Naive B cell (primary cell): ENCODE results near the gene VMAC. TPM values are rescaled to one million over a fixed set of nuclear protein-coding genes. Genes with fewer than 3 reads are reported as not detected.

Experiments used
- ATAC-seq, 2 donors: fragments of 150-1000 bp; cut with Tn5 transposase; 2 replicates each; pipeline ENCODE4 v1.10.0; 2021; ENCODE audit warnings: low read depth in 2 of 2, mild to moderate bottlenecking in 2 of 2, moderate library complexity in 2 of 2
- DNase-seq: peaks from one replicate; pipeline ENCODE4 v3.0.0; 2022
- H3K27ac Mint-ChIP-seq, 6 donors: one replicate each; pipeline ENCODE4 v1.8.0; 2020 to 2022; ENCODE audit warnings: mild to moderate bottlenecking in 6 of 6, mixed read lengths in 6 of 6, moderate library complexity in 5 of 6, inconsistent platforms in 2 of 6
- H3K27me3 Mint-ChIP-seq, 3 donors: one replicate each; pipeline ENCODE4 v1.8.0; 2021 to 2022; ENCODE audit warnings: mixed read lengths in 3 of 3, mild to moderate bottlenecking in 1 of 3
- H3K36me3 Mint-ChIP-seq, 2 donors: one replicate each; pipeline ENCODE4 v1.8.0; 2020 to 2022; ENCODE audit warnings: mixed read lengths in 2 of 2, inconsistent platforms in 1 of 2, mild to moderate bottlenecking in 1 of 2
- H3K4me1 Mint-ChIP-seq, 3 donors: one replicate each; pipeline ENCODE4 v1.8.0; 2020 to 2022; ENCODE audit warnings: mixed read lengths in 3 of 3, inconsistent platforms in 1 of 3, mild to moderate bottlenecking in 1 of 3, moderate library complexity in 1 of 3
- H3K4me3 Mint-ChIP-seq, 8 donors: one replicate each; pipeline ENCODE4 v1.8.0; 2020 to 2022; ENCODE audit warnings: mild to moderate bottlenecking in 8 of 8, mixed read lengths in 8 of 8, moderate library complexity in 8 of 8, inconsistent platforms in 2 of 8
- H3K9me3 Mint-ChIP-seq, 7 donors: one replicate each; pipeline ENCODE4 v1.8.0; 2020 to 2022; ENCODE audit warnings: mixed read lengths in 7 of 7, mild to moderate bottlenecking in 5 of 7, inconsistent platforms in 2 of 7, moderate library complexity in 1 of 7
- polyA plus RNA-seq, 6 donors: library from polyadenylated mRNA; unstranded; fragments of 300-500 nt; fragmentation: Illumina TruSeq; gene quantifications; one replicate each; pipeline ENCODE4 v1.2.3, GENCODE V29; 2021; ENCODE audit warnings: low read depth in 6 of 6

VMAC gene
- polyA plus RNA-seq, 6 donors from 2014 or later = 5.1 to 6.8 (median 5.9) TPM

DNA sequence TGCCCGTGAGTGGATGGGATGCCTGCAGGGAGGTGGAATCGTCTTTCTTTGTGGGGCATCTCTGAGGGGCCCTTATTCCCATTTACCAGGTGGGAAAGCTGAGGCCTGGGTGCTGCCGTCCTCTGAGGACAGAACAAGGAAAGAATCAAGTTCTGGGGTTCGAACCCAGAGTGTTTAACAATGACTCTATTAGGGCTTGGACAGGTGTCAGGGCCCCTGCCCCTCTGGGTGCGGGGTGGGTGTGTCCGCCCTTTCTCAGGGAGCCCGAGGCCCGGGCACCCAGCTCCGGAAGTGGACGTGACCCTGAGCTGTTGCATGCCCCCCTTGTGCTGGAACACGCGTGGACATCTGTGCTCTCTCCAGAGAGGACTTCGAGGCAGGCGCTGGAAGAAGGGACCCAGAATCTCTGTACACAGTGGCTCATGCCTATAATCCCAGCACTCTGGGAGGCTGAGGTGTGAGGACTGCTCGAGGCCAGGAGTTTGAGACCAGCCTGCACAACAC lies 11.8 kb upstream of the VMAC start:
- ATAC-seq (no peak), DNase-seq (no peak)
- no peak overlapping the region for H3K27ac Mint-ChIP-seq
- peaks cover 6 to 20% (median 11%) of the 10 kb centered on the region in 3 donors for H3K27me3 Mint-ChIP-seq
- peaks cover 0 to 8% of the 10 kb centered on the region in 2 donors for H3K36me3 Mint-ChIP-seq
- peaks cover 0 to 4% (median under 1%) of the 10 kb centered on the region in 3 donors for H3K4me1 Mint-ChIP-seq
- no peak overlapping the region for H3K4me3 Mint-ChIP-seq
- H3K9me3 Mint-ChIP-seq = no peaks in the 10 kb centered on the region

DNA sequence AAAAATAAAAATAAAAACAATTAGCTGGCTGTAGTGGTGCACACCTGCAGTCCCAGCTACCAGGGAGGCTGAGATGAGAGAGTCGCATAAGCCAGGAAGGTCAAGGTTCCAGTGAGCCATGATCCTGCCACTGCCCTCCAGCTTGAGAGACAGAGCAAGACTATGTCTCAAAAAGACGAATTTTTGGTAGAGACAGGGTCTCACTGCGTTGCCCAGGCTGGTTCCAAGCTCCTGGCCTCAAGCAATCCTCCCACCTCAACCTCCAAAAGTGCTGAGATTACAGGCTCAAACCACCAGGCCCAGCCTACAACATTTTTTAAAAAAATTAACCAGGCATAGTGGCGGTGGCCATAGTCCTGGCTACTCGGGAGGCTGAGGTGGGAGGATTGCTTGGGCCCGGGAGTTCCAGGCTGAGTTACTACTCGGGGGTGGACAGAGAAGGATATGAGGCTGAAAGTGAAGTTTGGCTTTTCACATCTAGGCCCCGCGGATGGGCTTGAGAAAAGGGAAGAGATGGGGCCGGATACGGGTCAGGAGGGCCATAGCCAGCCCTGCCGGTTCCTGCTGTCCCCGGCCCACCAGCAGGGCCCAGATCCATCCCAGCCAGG lies 11.3 kb upstream of the VMAC start:
- H3K4me3 Mint-ChIP-seq = peak overlapping the region in 1 of 8 donors; percentile 53
- DNase-seq = no peak
- no peak overlapping the region for H3K27ac Mint-ChIP-seq
- no peaks in the 10 kb centered on the region for H3K9me3 Mint-ChIP-seq
- ATAC-seq = no peak
- peaks cover 0 to 8% of the 10 kb centered on the region in 2 donors for H3K36me3 Mint-ChIP-seq
- H3K27me3 Mint-ChIP-seq = peaks cover 6 to 14% (median 11%) of the 10 kb centered on the region in 3 donors
- peaks cover 3 to 6% (median 4%) of the 10 kb centered on the region in 3 donors for H3K4me1 Mint-ChIP-seq

DNA sequence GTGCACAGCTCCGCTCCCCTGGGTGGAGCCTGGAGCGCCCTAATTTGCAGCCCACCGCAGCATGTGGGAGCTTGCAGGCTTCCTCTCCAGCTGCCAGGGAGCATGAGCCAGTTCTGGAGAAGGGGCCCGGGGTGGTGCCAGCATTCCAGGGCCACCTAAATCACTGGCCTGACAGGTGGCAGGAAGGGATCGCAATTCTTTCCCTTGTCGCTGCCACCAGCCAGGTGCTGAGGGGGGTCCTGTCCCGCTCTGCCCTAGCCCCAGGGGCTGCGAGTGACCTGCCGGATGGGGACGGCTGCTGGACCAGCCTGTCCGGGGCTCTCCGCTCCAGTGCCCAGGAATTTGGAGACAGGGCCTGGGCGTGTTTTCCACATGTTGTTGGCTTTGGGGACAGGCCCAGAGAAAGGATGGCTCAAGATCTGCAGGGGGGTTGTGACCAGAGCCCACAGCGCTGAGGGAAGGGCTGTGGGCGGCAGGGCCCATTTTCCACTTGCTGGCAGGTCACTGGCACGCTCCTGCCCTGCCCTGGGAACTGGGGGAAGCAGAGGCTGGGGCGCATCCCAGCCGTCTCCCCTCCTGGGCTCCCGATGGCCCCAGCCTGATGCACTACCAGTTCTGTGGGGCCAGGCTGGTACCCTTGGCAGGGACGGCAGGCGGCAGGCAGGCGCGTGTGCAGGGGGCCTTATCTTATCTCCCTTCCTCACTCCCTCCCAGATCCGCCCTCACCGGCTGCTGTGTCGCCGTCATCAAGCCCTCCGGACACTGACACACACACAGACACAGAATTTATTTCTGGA lies 10.6 kb upstream of the VMAC start:
- Mint-ChIP-seq H3K27me3 (peaks cover 6 to 10% (median 10%) of the 10 kb centered on the region in 3 donors), H3K9me3 (no peaks in the 10 kb centered on the region), H3K4me3 (no peak overlapping the region), H3K4me1 (peaks cover 3 to 6% (median 4%) of the 10 kb centered on the region in 3 donors), H3K27ac (peak overlapping the region in 1 of 6 donors; percentile 79), H3K36me3 (peaks cover 0 to 8% of the 10 kb centered on the region in 2 donors)
- DNase-seq (no peak), ATAC-seq (no peak)

DNA sequence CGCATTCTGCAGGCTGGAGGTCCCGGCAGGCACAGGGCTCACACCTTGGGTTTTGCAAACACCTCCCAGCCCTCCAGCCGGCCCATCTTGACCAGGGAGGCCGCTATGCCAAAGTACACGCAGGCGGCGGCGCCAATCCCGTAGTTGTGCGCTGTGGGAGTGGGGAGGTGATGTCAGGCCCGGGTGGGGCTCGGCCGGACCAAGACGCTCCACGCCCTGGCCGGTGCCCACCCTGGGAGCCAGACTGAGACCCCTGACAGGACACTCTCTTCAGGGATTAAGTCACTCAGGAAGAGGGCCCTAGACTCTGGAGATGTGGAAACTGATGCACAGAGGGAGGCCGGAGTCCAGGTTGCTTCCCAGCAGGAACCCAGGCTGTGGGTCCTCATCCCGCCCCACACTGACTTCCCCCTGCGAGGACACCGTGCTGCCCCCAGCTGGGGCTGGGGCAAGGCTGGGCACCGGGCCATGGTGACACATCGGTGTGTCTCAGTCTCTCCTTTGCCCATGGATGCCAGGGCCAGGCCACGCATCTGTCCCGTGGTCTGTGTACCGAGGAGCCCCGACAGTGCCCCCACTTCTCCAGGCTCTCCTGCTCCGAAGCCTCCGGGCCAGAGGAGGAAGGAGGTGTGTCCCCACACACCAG lies 9.8 kb upstream of the VMAC start:
- H3K27me3 Mint-ChIP-seq = peaks cover 1 to 3% (median 2%) of the 10 kb centered on the region in 3 donors
- H3K9me3 Mint-ChIP-seq = no peaks in the 10 kb centered on the region
- peaks cover 0 to 8% of the 10 kb centered on the region in 2 donors for H3K36me3 Mint-ChIP-seq
- no peak overlapping the region for H3K4me3 Mint-ChIP-seq
- no peak for DNase-seq
- H3K27ac Mint-ChIP-seq = peak overlapping the region in 1 of 6 donors; percentile 79
- no peak for ATAC-seq
- peaks cover 3 to 8% (median 6%) of the 10 kb centered on the region in 3 donors for H3K4me1 Mint-ChIP-seq

DNA sequence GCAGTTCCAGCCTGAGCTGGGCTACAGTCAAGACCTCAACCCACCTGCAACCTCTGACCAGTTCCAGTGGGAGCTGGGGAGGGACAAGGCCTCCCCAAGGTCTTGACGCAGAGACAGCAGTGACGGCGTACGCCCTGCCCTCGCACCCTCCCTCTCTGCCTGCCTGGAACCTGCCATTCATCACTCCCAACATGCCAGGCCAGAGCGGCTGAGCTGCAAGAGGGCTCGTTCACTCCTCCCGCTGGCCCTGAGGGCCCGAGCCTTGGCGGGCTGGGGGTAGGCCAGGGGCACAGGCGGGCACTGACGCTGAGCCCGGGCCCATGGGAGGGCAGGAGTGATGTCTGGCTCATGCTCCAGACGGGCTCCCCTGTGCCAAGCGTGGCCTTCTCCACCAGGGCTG lies 9.3 kb upstream of the VMAC start:
- no peak for DNase-seq
- Mint-ChIP-seq H3K4me3 (peak overlapping the region in 1 of 8 donors; percentile 52), H3K27ac (no peak overlapping the region), H3K36me3 (peaks cover 0 to 8% of the 10 kb centered on the region in 2 donors), H3K4me1 (peaks cover 3 to 14% (median 11%) of the 10 kb centered on the region in 3 donors), H3K27me3 (no peaks in the 10 kb centered on the region), H3K9me3 (no peaks in the 10 kb centered on the region)
- no peak for ATAC-seq

DNA sequence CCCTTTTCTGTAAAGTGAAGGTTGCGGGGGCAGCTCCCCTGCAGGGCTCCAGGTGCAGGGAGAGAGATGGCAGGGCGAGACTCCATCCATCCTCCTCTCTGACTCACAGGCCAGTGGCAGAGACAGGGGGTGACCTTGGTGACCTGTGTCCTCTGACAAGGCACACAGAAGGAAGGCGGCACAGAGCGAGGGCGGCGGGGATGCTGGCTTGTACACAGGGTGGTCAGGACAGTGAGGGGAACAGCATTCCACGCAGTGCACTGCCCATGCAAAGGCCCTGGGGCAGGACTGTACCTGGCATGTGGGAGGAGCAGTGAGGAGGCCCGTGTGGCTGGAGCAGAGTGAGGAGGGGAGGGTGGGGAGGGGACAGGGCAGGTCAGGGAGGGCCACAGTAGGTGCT lies 8.8 kb upstream of the VMAC start:
- Mint-ChIP-seq H3K9me3 (no peaks in the 10 kb centered on the region), H3K27me3 (no peaks in the 10 kb centered on the region), H3K4me3 (peak overlapping the region in 1 of 8 donors; percentile 52), H3K4me1 (peaks cover 4 to 15% (median 11%) of the 10 kb centered on the region in 3 donors), H3K27ac (peak overlapping the region in 1 of 6 donors; percentile 32), H3K36me3 (peaks cover 0 to 8% of the 10 kb centered on the region in 2 donors)
- DNase-seq (no peak), ATAC-seq (no peak)

DNA sequence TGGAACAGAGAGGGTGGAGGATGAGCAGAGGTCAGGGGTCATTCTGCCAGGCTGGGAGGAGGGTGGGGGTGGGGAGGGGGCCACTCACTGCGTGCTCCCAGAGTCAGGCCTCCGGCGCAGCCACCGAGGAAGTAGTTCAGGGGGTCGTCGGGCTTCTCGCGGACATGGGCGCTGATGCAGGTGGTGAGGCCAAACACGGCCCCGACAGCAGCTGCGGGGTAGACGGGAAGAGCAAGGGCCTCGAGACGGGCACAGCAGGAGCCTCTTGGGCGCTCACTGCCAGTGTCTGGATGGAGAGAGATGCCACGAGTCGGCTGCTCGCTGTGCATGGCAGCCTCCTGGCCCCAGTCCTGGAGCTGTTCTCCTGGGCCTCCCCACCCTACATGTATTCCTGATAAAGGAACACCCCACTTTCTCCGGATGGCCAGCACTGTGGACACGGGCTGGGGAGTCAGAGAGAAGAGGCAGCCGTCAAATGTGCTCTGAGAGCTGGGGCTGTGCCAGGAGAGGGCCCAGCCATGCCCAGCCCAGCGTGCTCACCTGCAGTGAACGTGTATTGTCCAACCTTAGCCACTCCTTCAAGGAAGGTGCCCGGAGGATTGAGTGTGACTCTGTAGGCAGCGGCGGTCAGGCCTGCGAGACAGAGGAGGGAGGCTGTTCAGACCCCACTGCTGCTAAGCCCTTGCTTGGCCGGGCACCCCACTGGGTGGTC lies 8.2 kb upstream of the VMAC start:
- no peaks in the 10 kb centered on the region for H3K9me3 Mint-ChIP-seq

DNA sequence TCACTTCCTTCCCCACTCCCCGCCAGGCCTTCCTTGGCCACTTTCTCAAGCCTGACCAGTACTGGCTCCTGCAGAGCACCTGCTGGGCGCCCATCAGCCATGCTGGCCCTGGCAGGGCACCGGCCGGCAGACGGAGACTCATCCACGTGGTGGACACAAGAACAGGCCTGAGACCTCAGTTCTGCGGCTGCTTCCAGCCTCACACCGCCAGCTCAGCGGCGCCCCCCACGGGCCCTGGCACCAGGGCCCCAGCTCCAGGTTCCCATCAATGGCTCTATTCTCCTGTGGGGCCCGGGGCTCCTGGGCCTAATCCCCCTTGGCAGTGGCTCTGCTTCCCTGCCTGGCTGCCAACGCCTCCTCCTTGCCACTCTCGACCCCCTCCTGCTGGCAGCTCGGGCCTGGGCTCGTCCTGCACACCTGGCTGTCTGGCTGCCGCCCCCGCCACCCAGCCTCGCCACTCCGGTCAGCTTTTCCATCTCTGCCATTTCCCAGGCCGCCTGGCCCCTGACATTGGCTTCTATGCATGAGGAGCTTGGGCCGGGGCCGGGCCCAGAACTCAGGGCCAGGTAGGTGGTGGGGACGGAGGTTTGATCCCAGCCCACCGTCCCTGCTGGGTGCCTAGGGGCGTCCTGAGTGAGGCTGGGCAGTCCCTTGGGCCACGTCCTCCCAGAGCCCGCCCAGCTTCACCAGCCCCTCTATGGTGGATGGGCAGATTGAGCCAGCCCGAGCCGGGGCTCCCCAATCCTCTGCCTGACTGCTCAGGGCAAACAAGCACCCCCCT lies 7.3 kb upstream of the VMAC start:
- no peak overlapping the region for H3K4me3 Mint-ChIP-seq

More for the DNA sequence above, 8.2 kb upstream of the VMAC start:
- DNase-seq = no peak
- H3K4me3 Mint-ChIP-seq = no peak overlapping the region
- no peak for ATAC-seq
- no peak overlapping the region for H3K27ac Mint-ChIP-seq
- H3K36me3 Mint-ChIP-seq = peaks cover 0 to 8% of the 10 kb centered on the region in 2 donors
- peaks cover 9 to 21% (median 15%) of the 10 kb centered on the region in 3 donors for H3K4me1 Mint-ChIP-seq
- H3K27me3 Mint-ChIP-seq = no peaks in the 10 kb centered on the region

DNA sequence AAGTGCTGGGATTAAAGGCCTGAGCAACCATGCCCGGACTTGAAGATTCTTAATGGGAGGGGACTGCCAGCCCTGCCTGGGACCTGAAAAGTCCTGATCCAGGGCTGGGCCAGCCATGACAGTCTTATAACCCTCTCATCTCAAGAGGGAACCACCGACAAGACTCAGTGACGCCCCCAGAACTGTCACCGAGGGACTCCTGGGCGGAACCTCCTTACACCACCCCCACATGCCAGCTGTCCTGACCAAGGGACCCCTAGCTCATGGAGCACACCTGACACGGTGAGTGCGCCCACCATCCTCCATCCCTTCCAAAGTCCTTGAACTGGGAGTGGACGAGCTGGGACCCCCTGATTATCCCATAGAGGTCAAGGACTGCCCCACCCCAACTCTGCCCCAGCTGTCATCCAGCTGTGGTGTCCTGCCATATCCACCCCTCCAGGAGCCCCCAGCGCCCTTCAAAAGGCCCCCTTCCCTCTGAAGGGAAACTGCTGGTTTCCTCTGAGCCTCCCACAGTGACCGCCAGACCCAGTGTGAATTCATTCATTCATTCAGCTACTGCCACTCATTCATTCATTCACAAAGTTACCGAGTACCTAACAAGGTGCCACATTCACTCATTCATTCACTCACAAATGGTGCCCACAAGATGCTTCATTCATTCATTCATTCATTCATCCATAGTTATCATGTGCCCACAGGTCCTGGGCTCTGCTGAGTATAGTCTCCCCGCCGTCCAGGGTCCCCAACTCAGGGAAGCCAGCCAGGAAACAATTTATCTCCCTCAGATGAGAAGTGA lies 4.7 kb upstream of the VMAC start:
- ATAC-seq (no peak), DNase-seq (no peak)
- Mint-ChIP-seq H3K9me3 (no peaks in the 10 kb centered on the region), H3K27me3 (no peaks in the 10 kb centered on the region), H3K4me1 (peaks cover 21 to 34% (median 22%) of the 10 kb centered on the region in 3 donors), H3K27ac (peak overlapping the region in 1 of 6 donors; percentile 67), H3K4me3 (peak overlapping the region in 4 of 8 donors; percentile 15 to 74 (median 55)), H3K36me3 (peaks cover 0 to 8% of the 10 kb centered on the region in 2 donors)

More for the DNA sequence above, 7.3 kb upstream of the VMAC start:
- no peak for DNase-seq
- Mint-ChIP-seq H3K27me3 (no peaks in the 10 kb centered on the region), H3K27ac (peak overlapping the region in 1 of 6 donors; percentile 47), H3K4me1 (peaks cover 13 to 21% (median 13%) of the 10 kb centered on the region in 3 donors), H3K36me3 (peaks cover 0 to 8% of the 10 kb centered on the region in 2 donors), H3K9me3 (no peaks in the 10 kb centered on the region)
- no peak for ATAC-seq

DNA sequence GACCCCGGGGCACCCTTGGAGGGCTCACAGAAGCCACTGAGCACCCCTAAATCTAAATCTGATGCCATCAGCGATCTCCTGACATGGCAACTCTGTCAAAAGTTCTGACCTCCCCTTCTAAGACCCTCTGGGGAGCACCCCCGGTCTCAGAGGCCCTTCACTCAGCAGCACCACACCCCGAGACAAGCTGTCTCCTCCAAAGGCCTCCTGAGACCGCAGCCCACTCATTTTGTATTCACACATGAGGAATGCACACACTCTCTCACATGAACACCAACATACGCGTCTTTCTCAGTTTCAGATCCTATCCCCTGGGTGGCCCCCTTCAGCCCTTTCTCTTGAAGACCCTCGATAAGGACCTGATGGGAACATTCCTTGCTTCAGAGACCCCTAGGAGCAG lies 3.7 kb upstream of the VMAC start:
- ATAC-seq (no peak), DNase-seq (no peak)
- H3K4me1 Mint-ChIP-seq = peaks cover 24 to 35% (median 26%) of the 10 kb centered on the region in 3 donors
- no peaks in the 10 kb centered on the region for H3K9me3 Mint-ChIP-seq
- H3K4me3 Mint-ChIP-seq = peak overlapping the region in 6 of 8 donors; percentile 12 to 81 (median 46)
- H3K27ac Mint-ChIP-seq = peak overlapping the region in 1 of 6 donors; percentile 32
- no peaks in the 10 kb centered on the region for H3K27me3 Mint-ChIP-seq
- peaks cover 0 to 2% of the 10 kb centered on the region in 2 donors for H3K36me3 Mint-ChIP-seq

DNA sequence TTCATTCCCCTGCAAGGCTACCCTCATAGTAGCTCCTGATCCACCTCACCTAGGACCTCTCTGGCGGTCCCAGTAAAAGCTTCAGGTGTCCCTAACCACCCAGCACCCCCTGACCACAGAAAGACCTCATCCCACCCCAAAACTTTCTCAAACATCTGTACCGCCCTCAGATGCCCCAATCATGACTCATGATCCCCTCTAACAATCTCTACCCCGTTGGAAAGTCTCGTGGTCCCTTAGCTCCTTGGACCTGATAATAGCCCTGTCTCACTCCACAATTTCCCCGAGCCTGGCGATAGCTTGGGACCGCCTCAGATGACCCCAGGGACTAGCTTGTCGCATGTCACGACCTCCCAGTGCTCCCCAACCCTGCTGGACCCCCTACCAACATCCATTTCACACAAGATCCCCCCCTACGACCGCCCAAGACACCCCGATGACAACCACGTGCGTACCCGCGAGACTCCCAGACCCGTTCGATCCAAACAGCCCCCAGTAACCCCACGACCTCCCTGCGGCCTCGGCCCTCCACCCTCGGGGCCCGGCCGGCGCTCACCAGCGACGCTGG lies 1.5 kb upstream of the VMAC start:
- no peaks in the 10 kb centered on the region for H3K36me3 Mint-ChIP-seq

More for the DNA sequence above, 1.5 kb upstream of the VMAC start:
- Mint-ChIP-seq H3K4me1 (peaks cover 36 to 47% (median 39%) of the 10 kb centered on the region in 3 donors), H3K4me3 (peak overlapping the region; percentile 86 to 99 (median 98)), H3K9me3 (no peaks in the 10 kb centered on the region), H3K27me3 (no peaks in the 10 kb centered on the region), H3K27ac (peak overlapping the region; percentile 82 to 100 (median 99))
- DNase-seq = no peak
- no peak for ATAC-seq
